BLaER1 treated with 17β-estradiol and CSF1 and Interleukin-3, amounts not matched to agents 10 nM and 100 nM (cell line): ENCODE measurements around the gene ALG1.
"Not testable (repeated sequence)": the region's sequence is repeated elsewhere in the genome, so short reads cannot be mapped to it uniquely, and the experiment has no call there.

ENCODE experiments used
- H3K27ac ChIP-seq, 11 experiments: shearing (Covaris generic); formaldehyde crosslinking; 2 replicates each; pipeline ENCODE4 v1.8.1; 2022
- H3K27me3 ChIP-seq, 11 experiments: shearing (Covaris generic); formaldehyde crosslinking; 2 replicates each; pipeline ENCODE4 v1.8.1; 2022
- H3K36me3 ChIP-seq, 11 experiments: shearing (Covaris generic); formaldehyde crosslinking; 2 replicates each; pipeline ENCODE4 v1.8.1; 2022
- H3K4me1 ChIP-seq, 10 experiments: shearing (Covaris generic); formaldehyde crosslinking; 2 replicates each; pipeline ENCODE4 v1.8.1; 2022
- H3K4me2 ChIP-seq, 11 experiments: shearing (Covaris generic); formaldehyde crosslinking; 2 replicates each; pipeline ENCODE4 v1.8.1; 2022
- H3K4me3 ChIP-seq, 10 experiments: shearing (Covaris generic); formaldehyde crosslinking; 2 replicates each; pipeline ENCODE4 v1.8.1; 2022
- H3K9ac ChIP-seq, 11 experiments: shearing (Covaris generic); formaldehyde crosslinking; 2 replicates each; pipeline ENCODE4 v1.8.1; 2022
- H3K9me3 ChIP-seq, 11 experiments: shearing (Covaris generic); formaldehyde crosslinking; replicated peaks in 1 of 11; 2 replicates each; pipeline ENCODE4 v1.8.1; 2022
- H4K20me1 ChIP-seq, 11 experiments: shearing (Covaris generic); formaldehyde crosslinking; 2 replicates each; pipeline ENCODE4 v1.8.1; 2022

Gene ALG1

GRCh38 chr16:5093081-5093480 is 21.4 kb downstream of the ALG1 start:
- H3K9ac ChIP-seq, H3K4me3 ChIP-seq, H3K27me3 ChIP-seq, H3K27ac ChIP-seq, H3K9me3 ChIP-seq, H3K4me2 ChIP-seq: not testable (repeated sequence)
- H4K20me1 ChIP-seq = peaks cover 0 to 16% (median 0%) of the 10 kb centered on the region in 11 experiments; a peak in 3 of 22 replicates
- peaks cover 7 to 16% (median 9%) of the 10 kb centered on the region in 10 experiments; a peak in 15 of 20 replicates for H3K4me1 ChIP-seq
- peaks cover 0 to 25% (median 11%) of the 10 kb centered on the region in 11 experiments; a peak in 11 of 22 replicates for H3K36me3 ChIP-seq

- not testable (repeated sequence) for H4K20me1 ChIP-seq, H3K27ac ChIP-seq, H3K27me3 ChIP-seq, H3K4me2 ChIP-seq, H3K9me3 ChIP-seq, H3K9ac ChIP-seq, H3K4me3 ChIP-seq
- Histone ChIP-seq H3K4me1 (peaks cover 7 to 18% (median 9%) of the 10 kb centered on the region in 10 experiments; a peak in 15 of 20 replicates), H3K36me3 (peaks cover 0 to 18% (median 9%) of the 10 kb centered on the region in 11 experiments; a peak in 9 of 22 replicates)
These were observed 22.1 kb downstream of the ALG1 start for GRCh38 chr16:5093746-5094145.

GRCh38 chr16:5095145-5095830 is 23.6 kb downstream of the ALG1 start:
- not testable (repeated sequence) for H3K36me3 ChIP-seq, H3K9ac ChIP-seq, H3K4me3 ChIP-seq, H3K4me2 ChIP-seq, H4K20me1 ChIP-seq, H3K27me3 ChIP-seq, H3K27ac ChIP-seq, H3K9me3 ChIP-seq
- H3K4me1 ChIP-seq = peaks cover 7 to 20% (median 9%) of the 10 kb centered on the region in 10 experiments; a peak in 15 of 20 replicates

- Histone ChIP-seq H3K27ac (peak overlapping the region in 7 of 11 experiments; percentile 77 to 87 (median 84); a peak in 11 of 22 replicates), H3K9ac (peak overlapping the region; percentile 79 to 92 (median 87))
- not testable (repeated sequence) for H3K36me3 ChIP-seq
These were observed 24.9 kb downstream of the ALG1 start for GRCh38 chr16:5096437-5097060.

GRCh38 chr16:5097061-5097469 is 25.4 kb downstream of the ALG1 start:
- not testable (repeated sequence) for H4K20me1 ChIP-seq, H3K9me3 ChIP-seq, H3K36me3 ChIP-seq, H3K27me3 ChIP-seq
- H3K27ac ChIP-seq = peak overlapping the region; percentile 54 to 87 (median 84); a peak in 21 of 22 replicates
- peak overlapping the region; percentile 72 to 87 (median 80) for H3K4me3 ChIP-seq
- peaks cover 7 to 20% (median 9%) of the 10 kb centered on the region in 10 experiments; a peak in 15 of 20 replicates for H3K4me1 ChIP-seq
- H3K9ac ChIP-seq = peak overlapping the region; percentile 79 to 92 (median 87)
- peak overlapping the region; percentile 69 to 94 (median 88) for H3K4me2 ChIP-seq

More at GRCh38 chr16:5096437-5097060, 24.9 kb downstream of the ALG1 start:
- peak overlapping the region; percentile 69 to 94 (median 88) for H3K4me2 ChIP-seq
- H3K4me1 ChIP-seq = peaks cover 7 to 20% (median 9%) of the 10 kb centered on the region in 10 experiments; a peak in 15 of 20 replicates
- H3K9me3 ChIP-seq, H3K27me3 ChIP-seq, H4K20me1 ChIP-seq: not testable (repeated sequence)
- H3K4me3 ChIP-seq = peak overlapping the region; percentile 72 to 87 (median 80)

- Histone ChIP-seq H3K27ac (peak within 1 kb of the TSS; percentile 54 to 87 (median 84); a peak in 21 of 22 replicates), H3K9ac (peak within 1 kb of the TSS; percentile 79 to 92 (median 87)), H3K4me3 (peak within 1 kb of the TSS; percentile 72 to 87 (median 80)), H3K4me1 (peaks cover 7 to 20% (median 9%) of the 10 kb centered on the region in 10 experiments; a peak in 15 of 20 replicates), H3K4me2 (peak within 1 kb of the TSS; percentile 84 to 94 (median 89))
- H3K9me3 ChIP-seq, H4K20me1 ChIP-seq, H3K27me3 ChIP-seq, H3K36me3 ChIP-seq: not testable (repeated sequence)
These were observed 26.0 kb downstream of the ALG1 start, which contains the start of gene EEF2KMT for GRCh38 chr16:5097470-5098220. Gene EEF2KMT, minus strand, starts transcription at chr16:5097795. Its CDS starts 56 bp downstream, at chr16:5097739.

- Histone ChIP-seq H3K4me2 (peak overlapping the region; percentile 73 to 90 (median 82)), H3K4me3 (peak overlapping the region; percentile 64 to 87 (median 79)), H3K4me1 (peaks cover 7 to 18% (median 9%) of the 10 kb centered on the region in 10 experiments; a peak in 14 of 20 replicates), H3K27ac (peak overlapping the region in 9 of 11 experiments; percentile 14 to 62 (median 53); a peak in 12 of 22 replicates), H3K9ac (peak overlapping the region; percentile 38 to 92 (median 73); a peak in 21 of 22 replicates)
- not testable (repeated sequence) for H3K27me3 ChIP-seq, H3K9me3 ChIP-seq, H4K20me1 ChIP-seq, H3K36me3 ChIP-seq
These were observed 26.8 kb downstream of the ALG1 start for GRCh38 chr16:5098221-5099159.

GRCh38 chr16:5099174-5099573 is 27.5 kb downstream of the ALG1 start:
- not testable (repeated sequence) for H3K4me3 ChIP-seq, H3K27ac ChIP-seq, H3K9me3 ChIP-seq, H3K27me3 ChIP-seq, H3K9ac ChIP-seq, H4K20me1 ChIP-seq, H3K36me3 ChIP-seq
- Histone ChIP-seq H3K4me1 (peaks cover 7 to 14% (median 8%) of the 10 kb centered on the region in 10 experiments; a peak in 14 of 20 replicates), H3K4me2 (peak overlapping the region in 2 of 11 experiments; percentile 80 to 84; a peak in 1 of 22 replicates)

GRCh38 chr16:5103296-5104032 is 31.8 kb downstream of the ALG1 start:
- not testable (repeated sequence) for H3K4me3 ChIP-seq, H3K27me3 ChIP-seq, H3K27ac ChIP-seq, H3K9ac ChIP-seq, H3K4me2 ChIP-seq, H4K20me1 ChIP-seq, H3K36me3 ChIP-seq, H3K4me1 ChIP-seq, H3K9me3 ChIP-seq

GRCh38 chr16:5105039-5105438 is 33.4 kb downstream of the ALG1 start:
- not testable (repeated sequence) for H3K4me3 ChIP-seq, H3K36me3 ChIP-seq, H3K27me3 ChIP-seq, H3K27ac ChIP-seq, H3K4me2 ChIP-seq, H4K20me1 ChIP-seq, H3K9ac ChIP-seq, H3K9me3 ChIP-seq, H3K4me1 ChIP-seq
